ENCODE data around the gene TCOF1.

Gene TCOF1

GRCh38 chr5:150319484-150319790 is 38.1 kb upstream of the TCOF1 start:
- H4K20me1 ChIP-seq (ENCODE audit: low read depth, low read length): no peaks in the 10 kb centered on the region
- no peaks in the 10 kb centered on the region for H3K9me2 ChIP-seq (replicated peaks; ENCODE audit: insufficient read depth, low read length)
- no peak overlapping the region for H2AFZ ChIP-seq (ENCODE audit: low read depth, low read length, severe bottlenecking)
- no peak overlapping the region for H3K4me3 ChIP-seq (ENCODE audit: insufficient read depth, low read length, poor library complexity, severe bottlenecking)
- H3K9ac ChIP-seq (ENCODE audit: low read length): no peak overlapping the region
- no peaks in the 10 kb centered on the region for H3K9me3 ChIP-seq (ENCODE audit: insufficient read depth, low read length)
- H3F3A ChIP-seq (ENCODE audit: insufficient read depth): no peaks in the 10 kb centered on the region
- no peak overlapping the region for H3K27ac ChIP-seq (ENCODE audit: low read depth, low read length)
- no peak overlapping the region for H3K4me2 ChIP-seq (ENCODE audit: low read depth, low read length, poor library complexity, severe bottlenecking)
- no peaks in the 10 kb centered on the region for H3K27me3 ChIP-seq (ENCODE audit: low read length)
- no peaks in the 10 kb centered on the region for H3K36me3 ChIP-seq (ENCODE audit: low read length)
- H3K79me2 ChIP-seq (ENCODE audit: insufficient read depth, low read length): no peaks in the 10 kb centered on the region
- TF ChIP-seq EZH2phosphoT487 (conservative IDR thresholded peaks at IDR 0.05; ENCODE audit: low read length) (no peak), CTCF (IDR thresholded peaks at IDR 0.05; ENCODE audit: insufficient read depth, low read length, poor library complexity, severe bottlenecking) (no peak)

- Histone ChIP-seq H3K27me3 (ENCODE audit: low read length) (no peaks in the 10 kb centered on the region), H3K9me2 (replicated peaks; ENCODE audit: insufficient read depth, low read length) (no peaks in the 10 kb centered on the region), H3K4me3 (ENCODE audit: insufficient read depth, low read length, poor library complexity, severe bottlenecking) (no peak overlapping the region), H3K9me3 (ENCODE audit: insufficient read depth, low read length) (no peaks in the 10 kb centered on the region), H3K4me2 (ENCODE audit: low read depth, low read length, poor library complexity, severe bottlenecking) (no peak overlapping the region), H4K20me1 (ENCODE audit: low read depth, low read length) (no peaks in the 10 kb centered on the region), H3K27ac (ENCODE audit: low read depth, low read length) (no peak overlapping the region), H3K79me2 (ENCODE audit: insufficient read depth, low read length) (no peaks in the 10 kb centered on the region), H3F3A (ENCODE audit: insufficient read depth) (no peaks in the 10 kb centered on the region), H3K9ac (ENCODE audit: low read length) (no peak overlapping the region), H2AFZ (ENCODE audit: low read depth, low read length, severe bottlenecking) (no peak overlapping the region), H3K36me3 (ENCODE audit: low read length) (no peaks in the 10 kb centered on the region)
- TF ChIP-seq EZH2phosphoT487 (conservative IDR thresholded peaks at IDR 0.05; ENCODE audit: low read length): no peak
- TF ChIP-seq CTCF (IDR thresholded peaks at IDR 0.05; ENCODE audit: insufficient read depth, low read length, poor library complexity, severe bottlenecking): no peak
These were observed 37.4 kb upstream of the TCOF1 start for GRCh38 chr5:150320044-150320613.

- Histone ChIP-seq H3K27ac (ENCODE audit: low read depth, low read length) (no peak overlapping the region), H3K9me2 (replicated peaks; ENCODE audit: insufficient read depth, low read length) (no peaks in the 10 kb centered on the region), H2AFZ (ENCODE audit: low read depth, low read length, severe bottlenecking) (no peak overlapping the region), H3K9me3 (ENCODE audit: insufficient read depth, low read length) (no peaks in the 10 kb centered on the region), H4K20me1 (ENCODE audit: low read depth, low read length) (no peaks in the 10 kb centered on the region), H3K9ac (ENCODE audit: low read length) (no peak overlapping the region), H3K79me2 (ENCODE audit: insufficient read depth, low read length) (no peaks in the 10 kb centered on the region), H3K4me2 (ENCODE audit: low read depth, low read length, poor library complexity, severe bottlenecking) (no peak overlapping the region), H3K4me3 (ENCODE audit: insufficient read depth, low read length, poor library complexity, severe bottlenecking) (no peak overlapping the region), H3K27me3 (ENCODE audit: low read length) (no peaks in the 10 kb centered on the region), H3K36me3 (ENCODE audit: low read length) (no peaks in the 10 kb centered on the region), H3F3A (ENCODE audit: insufficient read depth) (no peaks in the 10 kb centered on the region)
- TF ChIP-seq CTCF (IDR thresholded peaks at IDR 0.05; ENCODE audit: insufficient read depth, low read length, poor library complexity, severe bottlenecking) (no peak), EZH2phosphoT487 (conservative IDR thresholded peaks at IDR 0.05; ENCODE audit: low read length) (no peak)
These were observed 36.3 kb upstream of the TCOF1 start for GRCh38 chr5:150321211-150321610.

All from SU-DHL-6 (cell line).